H9 (cell line): ENCODE results near the gene PSMB9. TPM values are rescaled to one million over a fixed set of nuclear protein-coding genes. Genes with fewer than 3 reads are reported as not detected.

Source experiments
- DNase-seq: peaks from one replicate; pipeline ENCODE4 v3.0.0-alpha.2; 2017
- H2AFZ ChIP-seq: one replicate; pipeline ENCODE4 v1.6.1; 2013; ENCODE audit warnings: mild to moderate bottlenecking, low read length, control low read depth, moderate library complexity
- H2AK5ac ChIP-seq: 2 replicates; pipeline ENCODE4 v1.6.1; 2013; ENCODE audit warnings: low read length, control low read depth, mixed read lengths; ENCODE audit not compliant: insufficient read length
- H2BK120ac ChIP-seq: one replicate; pipeline ENCODE4 v1.6.1; 2013; ENCODE audit warnings: low read depth, mild to moderate bottlenecking, low read length, control low read depth, inconsistent platforms; ENCODE audit not compliant: poor library complexity, severe bottlenecking
- H2BK12ac ChIP-seq: 2 replicates; pipeline ENCODE4 v1.6.1; 2013; ENCODE audit warnings: low read length, control low read depth, mixed read lengths, low read depth; ENCODE audit not compliant: insufficient read length
- H2BK15ac ChIP-seq: 2 replicates; pipeline ENCODE4 v1.6.1; 2013; ENCODE audit warnings: low read depth, low read length, control low read depth
- H2BK20ac ChIP-seq: one replicate; pipeline ENCODE4 v1.6.1; 2013; ENCODE audit warnings: low read depth, mild to moderate bottlenecking, low read length, control low read depth, inconsistent platforms; ENCODE audit not compliant: poor library complexity, severe bottlenecking
- H2BK5ac ChIP-seq: 2 replicates; pipeline ENCODE4 v1.6.1; 2013; ENCODE audit warnings: low read length, control low read depth, mixed read lengths; ENCODE audit not compliant: insufficient read length
- H3K14ac ChIP-seq: 2 replicates; pipeline ENCODE4 v1.6.1; 2013; ENCODE audit warnings: low read length, control low read depth; ENCODE audit not compliant: insufficient read depth
- H3K18ac ChIP-seq: 2 replicates; pipeline ENCODE4 v1.6.1; 2013; ENCODE audit warnings: low read depth, mild to moderate bottlenecking, mixed read lengths, low read length, control low read depth; ENCODE audit not compliant: insufficient read length
- H3K23ac ChIP-seq: 2 replicates; pipeline ENCODE4 v1.6.1; 2013; ENCODE audit warnings: low read length, control low read depth, mixed read lengths, low read depth; ENCODE audit not compliant: insufficient read length
- H3K23me2 ChIP-seq: 2 replicates; pipeline ENCODE4 v1.6.1; 2013; ENCODE audit warnings: low read depth, mild to moderate bottlenecking, mixed read lengths, low read length, control low read depth; ENCODE audit not compliant: insufficient read length, poor library complexity, severe bottlenecking
- H3K27ac ChIP-seq: 2 replicates; pipeline ENCODE4 v1.5.1; 2013; ENCODE audit warnings: low read length, control low read depth, mixed read lengths, low read depth; ENCODE audit not compliant: insufficient read length
- H3K27me3 ChIP-seq: 2 replicates; pipeline ENCODE4 v1.6.1; 2013; ENCODE audit warnings: low read length, control low read depth, inconsistent platforms; ENCODE audit not compliant: insufficient read depth
- H3K4ac ChIP-seq: 2 replicates; pipeline ENCODE4 v1.6.1; 2013; ENCODE audit warnings: low read depth, mild to moderate bottlenecking, control low read depth, inconsistent platforms, low read length, moderate library complexity
- H3K4me1 ChIP-seq: 2 replicates; pipeline ENCODE4 v1.6.1; 2013; ENCODE audit warnings: low read length, control low read depth, inconsistent platforms; ENCODE audit not compliant: insufficient read depth
- H3K4me2 ChIP-seq: 2 replicates; pipeline ENCODE4 v1.6.1; 2013; ENCODE audit warnings: low read length, control low read depth, mixed read lengths; ENCODE audit not compliant: insufficient read length, insufficient read depth
- H3K56ac ChIP-seq: 2 replicates; pipeline ENCODE4 v1.6.1; 2013; ENCODE audit warnings: low read depth, mild to moderate bottlenecking, mixed read lengths, low read length, control low read depth; ENCODE audit not compliant: insufficient read length
- H3K79me1 ChIP-seq: 2 replicates; pipeline ENCODE4 v1.6.1; 2013; ENCODE audit warnings: low read depth, mild to moderate bottlenecking, moderate library complexity, low read length, control low read depth, inconsistent platforms; ENCODE audit not compliant: insufficient read depth, poor library complexity, severe bottlenecking
- H3K79me2 ChIP-seq: 2 replicates; pipeline ENCODE4 v1.6.1; 2013; ENCODE audit warnings: low read length, control low read depth, inconsistent platforms; ENCODE audit not compliant: insufficient read depth
- H3K9ac ChIP-seq: 2 replicates; pipeline ENCODE4 v1.6.1; 2013; ENCODE audit warnings: low read length, control low read depth, mixed read lengths; ENCODE audit not compliant: insufficient read length; ENCODE audit errors: extremely low read depth
- H3K9me3 ChIP-seq: one replicate; pipeline ENCODE4 v1.6.1; 2013; ENCODE audit warnings: low read depth, low read length, inconsistent platforms; ENCODE audit not compliant: control insufficient read depth
- H3T11ph ChIP-seq: one replicate; pipeline ENCODE4 v1.6.1; 2013; ENCODE audit warnings: mild to moderate bottlenecking, low read length, control low read depth, inconsistent platforms
- H4K20me1 ChIP-seq: one replicate; pipeline ENCODE4 v1.6.1; 2013; ENCODE audit not compliant: control insufficient read depth, insufficient read length, insufficient read depth
- H4K5ac ChIP-seq: 2 replicates; pipeline ENCODE4 v1.6.1; 2013; ENCODE audit warnings: low read depth, mild to moderate bottlenecking, mixed read lengths, low read length, control low read depth; ENCODE audit not compliant: insufficient read length
- H4K8ac ChIP-seq: replicated peaks from 2 replicates; pipeline ENCODE4 v1.6.1; 2013; ENCODE audit warnings: low read length, control low read depth, mixed read lengths, low read depth; ENCODE audit not compliant: insufficient read length
- H4K91ac ChIP-seq: 2 replicates; pipeline ENCODE4 v1.6.1; 2013; ENCODE audit warnings: low read depth, mild to moderate bottlenecking, moderate library complexity, mixed read lengths, low read length, control low read depth; ENCODE audit not compliant: insufficient read length
- H3K27ac Mint-ChIP-seq, 3 experiments: 2 replicates in 2 of 3; 3 replicates in 1 of 3; pipeline ENCODE4 v1.8.0; 2020 to 2021; ENCODE audit warnings: mixed read lengths in 3 of 3, mild to moderate bottlenecking in 1 of 3, moderate library complexity in 1 of 3
- H3K27me3 Mint-ChIP-seq: 2 replicates; pipeline ENCODE4 v1.8.0; 2021; ENCODE audit warnings: low read depth, mild to moderate bottlenecking, moderate library complexity, mixed read lengths
- H3K36me3 Mint-ChIP-seq, 3 experiments: 2 replicates in 2 of 3; 3 replicates in 1 of 3; pipeline ENCODE4 v1.8.0; 2020 to 2021; ENCODE audit warnings: low read depth in 3 of 3, mixed read lengths in 3 of 3; ENCODE audit not compliant: insufficient read depth in 1 of 3
- H3K4me1 Mint-ChIP-seq, 2 experiments: 2 replicates each; pipeline ENCODE4 v1.8.0; 2020; ENCODE audit warnings: mixed read lengths in 2 of 2
- H3K4me3 Mint-ChIP-seq, 2 experiments: 2 replicates in 1 of 2; 3 replicates in 1 of 2; pipeline ENCODE4 v1.8.0; 2020 to 2021; ENCODE audit warnings: mild to moderate bottlenecking in 2 of 2, mixed read lengths in 2 of 2, moderate library complexity in 1 of 2
- H3K9me3 Mint-ChIP-seq, 2 experiments: 2 replicates in 1 of 2; 3 replicates in 1 of 2; pipeline ENCODE4 v1.8.0; 2020; ENCODE audit warnings: mild to moderate bottlenecking in 2 of 2, mixed read lengths in 2 of 2, moderate library complexity in 1 of 2
- CTCF ChIP-seq: fragments of 200-600 bp; sonication (generic); conservative IDR thresholded peaks from 3 replicates; pipeline ENCODE4 v1.8.0; 2021; ENCODE audit warnings: antibody characterized with exemption, mild to moderate bottlenecking
- WGBS: extraction: QIAGEN DNeasy Blood & Tissue Kit; methylation state at CpG from one replicate; pipeline ENCODE4 v1.1.7; 2013; ENCODE audit warnings: missing lambda C conversion rate, low lambda C conversion rate, mixed read lengths; ENCODE audit not compliant: insufficient read length; ENCODE audit errors: extremely low coverage; 5-methylcytosine and 5-hydroxymethylcytosine counted together
- total RNA-seq: library from RNA; stranded (reverse); gene quantifications from 2 replicates; pipeline ENCODE4 v1.2.1, GENCODE V29; 2021

Gene PSMB9
- total RNA-seq, 1 experiment from 2014 or later: 3.5 TPM

DNA sequence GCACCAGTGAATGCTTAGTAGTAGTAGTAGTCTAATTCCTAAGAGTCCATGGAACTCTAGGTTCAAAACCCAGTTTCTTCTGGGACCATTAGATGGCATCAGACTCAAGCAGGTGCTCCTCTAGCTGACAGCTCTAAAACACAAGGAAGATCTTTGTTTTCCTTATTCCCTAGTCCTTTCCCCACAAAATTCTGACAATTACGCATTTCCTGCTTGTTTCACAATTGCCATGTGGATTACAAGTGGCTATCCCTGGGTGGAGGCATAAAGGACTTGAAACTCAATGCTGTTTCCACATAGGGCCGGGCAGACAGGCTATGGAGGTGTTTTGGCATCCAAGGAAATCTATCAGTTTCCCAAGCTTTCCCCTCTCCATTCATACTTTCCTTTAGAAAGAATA lies 28.0 kb upstream of the PSMB9 start:
- Histone ChIP-seq H2BK12ac (no peak overlapping the region), H3K14ac (no peak overlapping the region), H2BK120ac (no peak overlapping the region), H2AFZ (no peak overlapping the region), H3K9ac (no peak overlapping the region), H3K79me1 (no peaks in the 10 kb centered on the region), H4K5ac (no peak overlapping the region), H2BK15ac (no peak overlapping the region), H3K79me2 (no peaks in the 10 kb centered on the region), H4K20me1 (no peaks in the 10 kb centered on the region), H3K23ac (no peak overlapping the region), H3K4me2 (no peak overlapping the region), H4K8ac (no peak overlapping the region), H3K23me2 (no peaks in the 10 kb centered on the region), H3T11ph (no peak overlapping the region), H4K91ac (no peak overlapping the region), H3K27ac (no peak overlapping the region), H3K4ac (no peak overlapping the region), H3K18ac (no peak overlapping the region), H3K4me1 (no peaks in the 10 kb centered on the region), H2BK20ac (no peak overlapping the region), H3K56ac (no peak overlapping the region), H3K9me3 (no peaks in the 10 kb centered on the region), H3K27me3 (no peaks in the 10 kb centered on the region), H2BK5ac (no peak overlapping the region), H2AK5ac (no peak overlapping the region)
- H3K9me3 Mint-ChIP-seq: no peaks in the 10 kb centered on the region
- no CpG with 5 or more reads among the region's 2 CpGs for WGBS
- peak; percentile 66; the same call in 2 of the 3 replicates for TF ChIP-seq CTCF
- peaks cover 0 to 6% of the 10 kb centered on the region in 2 experiments; a peak in 2 of 4 replicates for H3K4me1 Mint-ChIP-seq
- H3K27ac Mint-ChIP-seq: no peak overlapping the region
- H3K36me3 Mint-ChIP-seq: peaks cover 5 to 14% (median 7%) of the 10 kb centered on the region in 3 experiments; a peak in 5 of 7 replicates
- no peaks in the 10 kb centered on the region for H3K27me3 Mint-ChIP-seq
- H3K4me3 Mint-ChIP-seq: no peak overlapping the region
- no peak for DNase-seq
